ENCODE data around the gene MEPE. TPM values are rescaled to one million over a fixed set of nuclear protein-coding genes. Genes with fewer than 3 reads are reported as not detected.

Gene MEPE
- total RNA-seq, 1 experiment from 2014 or later = not detected

DNA sequence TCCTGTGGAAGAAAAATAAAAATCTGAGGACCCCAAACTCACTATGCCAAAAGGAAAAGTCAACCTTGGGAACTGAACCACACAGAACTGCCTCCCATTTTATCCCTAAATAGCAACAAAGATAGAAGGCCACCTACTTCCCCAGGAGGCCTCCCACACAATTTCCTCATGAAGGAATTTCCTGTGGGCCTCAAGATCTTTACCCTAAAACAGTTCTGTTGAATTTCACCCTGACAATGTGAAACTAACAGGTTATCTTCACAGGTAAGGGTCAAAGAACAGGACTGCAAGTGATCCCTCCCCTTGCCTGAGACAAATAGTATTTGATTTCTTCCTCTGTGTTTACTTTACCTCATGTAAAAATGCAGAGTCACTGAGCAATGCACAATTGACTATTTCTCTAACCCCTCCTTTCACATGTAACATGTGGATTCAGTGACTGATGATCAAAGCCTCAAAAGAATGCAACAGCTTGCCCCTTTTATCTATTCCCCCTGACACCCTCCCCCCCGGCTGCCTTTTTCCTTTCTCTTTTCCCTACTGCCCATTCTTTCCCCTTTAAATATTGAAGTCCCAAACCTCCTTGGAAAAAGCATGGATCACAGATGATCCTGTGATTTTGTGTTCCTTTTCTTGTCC lies 33.3 kb downstream of the MEPE start:
- peaks cover 0 to 9% of the 10 kb centered on the region in 2 experiments; a peak in 1 of 4 replicates for H3K4me1 ChIP-seq (ENCODE audit: control insufficient read depth in 1 of 2, insufficient read depth in 2 of 2, low read length in 2 of 2)
- H3K27ac ChIP-seq (ENCODE audit: low read depth, low read length) = no peak overlapping the region
- H3K9me3 ChIP-seq (ENCODE audit: control insufficient read depth in 1 of 2, insufficient read depth in 1 of 2, low read depth in 1 of 2, low read length in 2 of 2) = no peaks in the 10 kb centered on the region
- no peak overlapping the region for H2AFZ ChIP-seq (ENCODE audit: low read depth, low read length, poor library complexity, severe bottlenecking)
- no peaks in the 10 kb centered on the region for H3K36me3 ChIP-seq (ENCODE audit: control insufficient read depth in 1 of 2, insufficient read depth in 2 of 2, low read length in 2 of 2)
- CTCF ChIA-PET = no interaction called here
- TF ChIP-seq EZH2phosphoT487 (IDR thresholded peaks at IDR 0.05; ENCODE audit: borderline replicate concordance) = no peak
- TF ChIP-seq EZH2 (IDR thresholded peaks at IDR 0.05) = no peak
- TF ChIP-seq CBX3 (IDR thresholded peaks at IDR 0.05; ENCODE audit: low read depth) = no peak
- no peak overlapping the region for H3K4me3 ChIP-seq (replicated peaks in 1 of 2; ENCODE audit: low read depth in 1 of 2, low read length in 2 of 2)
- 0 out of 2 replicates have a peak, but pooled peaks cover 3% of the 10 kb centered on the region for H3K9me2 ChIP-seq (ENCODE audit: insufficient read depth)
- ATAC-seq (no peak), DNase-seq (ENCODE audit: low read depth, low spot score) (no peak)
- RAD21 ChIA-PET (ENCODE audit: low non-redundant PET in 1 of 2, low total read pairs in 2 of 2, uncharacterized antibody in 2 of 2, unreplicated experiment in 2 of 2) = interaction anchor here in 1 of 2 experiments (0.7 kb wide), 1 partner anchor 28 kb away, joined by 5 read pairs; no protein-coding TSS in a partner anchor
- no peaks in the 10 kb centered on the region for H3K79me2 ChIP-seq (ENCODE audit: insufficient read depth, low read length)
- POLR2A ChIA-PET = no interaction called here
- BruUV-seq (replicated peaks) = no TSS peak
- no peaks in the 10 kb centered on the region for H3K27me3 ChIP-seq (ENCODE audit: insufficient read depth, low read length)
- no peak overlapping the region for H3K4me2 ChIP-seq (ENCODE audit: low read length)
- H3K9ac ChIP-seq (ENCODE audit: low read length) = no peak overlapping the region
- no peaks in the 10 kb centered on the region for H4K20me1 ChIP-seq (ENCODE audit: insufficient read depth)
- intact Hi-C loops (cut with micrococcal nuclease) = no loop called here

DNA sequence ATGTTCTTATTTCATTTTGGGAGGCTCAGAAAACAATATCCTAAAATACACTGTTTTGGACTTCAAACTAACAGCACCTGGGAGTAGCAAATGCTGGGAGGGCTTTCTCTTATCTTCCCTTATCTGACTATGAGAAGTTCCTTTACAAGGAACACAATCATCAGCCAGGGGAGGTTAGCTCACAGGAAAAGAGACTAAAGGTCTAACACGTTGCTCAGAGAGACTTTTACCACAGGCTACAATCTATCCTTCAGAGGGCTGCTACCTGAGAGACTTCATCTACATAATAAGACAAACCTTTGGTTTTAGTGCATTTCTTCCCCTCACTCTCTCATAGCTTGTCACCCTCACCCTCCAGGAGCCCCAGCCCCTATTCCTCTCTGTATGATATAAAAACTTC lies 35.8 kb downstream of the MEPE start:
- no peak overlapping the region for H3K4me3 ChIP-seq (replicated peaks in 1 of 2; ENCODE audit: low read depth in 1 of 2, low read length in 2 of 2)
- H3K36me3 ChIP-seq (ENCODE audit: control insufficient read depth in 1 of 2, insufficient read depth in 2 of 2, low read length in 2 of 2) = no peaks in the 10 kb centered on the region
- H3K79me2 ChIP-seq (ENCODE audit: insufficient read depth, low read length) = no peaks in the 10 kb centered on the region
- ChIA-PET POLR2A (no interaction called here), CTCF (no interaction called here), RAD21 (ENCODE audit: low non-redundant PET in 1 of 2, low total read pairs in 2 of 2, uncharacterized antibody in 2 of 2, unreplicated experiment in 2 of 2) (no interaction called here)
- H3K27ac ChIP-seq (ENCODE audit: low read depth, low read length) = no peak overlapping the region
- DNase-seq (ENCODE audit: low read depth, low spot score) (no peak), ATAC-seq (no peak)
- TF ChIP-seq ELF1 (IDR thresholded peaks at IDR 0.05; ENCODE audit: borderline replicate concordance, low read depth) (no peak), POLR2AphosphoS5 (IDR thresholded peaks at IDR 0.05; ENCODE audit: low read depth, low read length) (no peak), POLR2A (IDR thresholded peaks at IDR 0.05; ENCODE audit: borderline replicate concordance, extremely low read depth, insufficient read depth, insufficient read length) (no peak), EZH2 (IDR thresholded peaks at IDR 0.05) (no peak), EZH2phosphoT487 (IDR thresholded peaks at IDR 0.05; ENCODE audit: borderline replicate concordance) (no peak), SIN3A (IDR thresholded peaks at IDR 0.05; ENCODE audit: low read depth) (no peak), YY1 (IDR thresholded peaks at IDR 0.05; ENCODE audit: extremely low read depth, insufficient replicate concordance, low read depth, low read length) (no peak), SP1 (IDR thresholded peaks at IDR 0.05; ENCODE audit: low read depth) (no peak), CEBPB (IDR thresholded peaks at IDR 0.05; ENCODE audit: low read depth) (no peak), ZFX (IDR thresholded peaks at IDR 0.05) (no peak), TCF7L2 (IDR thresholded peaks at IDR 0.05; ENCODE audit: borderline replicate concordance, extremely low read depth, insufficient read depth, insufficient read length) (no peak), SRF (IDR thresholded peaks at IDR 0.05; ENCODE audit: low read depth) (no peak)
- TF ChIP-seq, protein P1, sequence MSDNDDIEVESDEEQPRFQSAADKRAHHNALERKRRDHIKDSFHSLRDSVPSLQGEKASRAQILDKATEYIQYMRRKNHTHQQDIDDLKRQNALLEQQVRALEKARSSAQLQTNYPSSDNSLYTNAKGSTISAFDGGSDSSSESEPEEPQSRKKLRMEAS (IDR thresholded peaks at IDR 0.05) = no peak
- TF ChIP-seq, protein P2, sequence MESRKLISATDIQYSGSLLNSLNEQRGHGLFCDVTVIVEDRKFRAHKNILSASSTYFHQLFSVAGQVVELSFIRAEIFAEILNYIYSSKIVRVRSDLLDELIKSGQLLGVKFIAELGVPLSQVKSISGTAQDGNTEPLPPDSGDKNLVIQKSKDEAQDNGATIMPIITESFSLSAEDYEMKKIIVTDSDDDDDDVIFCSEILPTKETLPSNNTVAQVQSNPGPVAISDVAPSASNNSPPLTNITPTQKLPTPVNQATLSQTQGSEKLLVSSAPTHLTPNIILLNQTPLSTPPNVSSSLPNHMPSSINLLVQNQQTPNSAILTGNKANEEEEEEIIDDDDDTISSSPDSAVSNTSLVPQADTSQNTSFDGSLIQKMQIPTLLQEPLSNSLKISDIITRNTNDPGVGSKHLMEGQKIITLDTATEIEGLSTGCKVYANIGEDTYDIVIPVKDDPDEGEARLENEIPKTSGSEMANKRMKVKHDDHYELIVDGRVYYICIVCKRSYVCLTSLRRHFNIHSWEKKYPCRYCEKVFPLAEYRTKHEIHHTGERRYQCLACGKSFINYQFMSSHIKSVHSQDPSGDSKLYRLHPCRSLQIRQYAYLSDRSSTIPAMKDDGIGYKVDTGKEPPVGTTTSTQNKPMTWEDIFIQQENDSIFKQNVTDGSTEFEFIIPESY (IDR thresholded peaks at IDR 0.05; ENCODE audit: extremely low read depth, insufficient replicate concordance, low read length) = no peak
- TF ChIP-seq, protein P3, sequence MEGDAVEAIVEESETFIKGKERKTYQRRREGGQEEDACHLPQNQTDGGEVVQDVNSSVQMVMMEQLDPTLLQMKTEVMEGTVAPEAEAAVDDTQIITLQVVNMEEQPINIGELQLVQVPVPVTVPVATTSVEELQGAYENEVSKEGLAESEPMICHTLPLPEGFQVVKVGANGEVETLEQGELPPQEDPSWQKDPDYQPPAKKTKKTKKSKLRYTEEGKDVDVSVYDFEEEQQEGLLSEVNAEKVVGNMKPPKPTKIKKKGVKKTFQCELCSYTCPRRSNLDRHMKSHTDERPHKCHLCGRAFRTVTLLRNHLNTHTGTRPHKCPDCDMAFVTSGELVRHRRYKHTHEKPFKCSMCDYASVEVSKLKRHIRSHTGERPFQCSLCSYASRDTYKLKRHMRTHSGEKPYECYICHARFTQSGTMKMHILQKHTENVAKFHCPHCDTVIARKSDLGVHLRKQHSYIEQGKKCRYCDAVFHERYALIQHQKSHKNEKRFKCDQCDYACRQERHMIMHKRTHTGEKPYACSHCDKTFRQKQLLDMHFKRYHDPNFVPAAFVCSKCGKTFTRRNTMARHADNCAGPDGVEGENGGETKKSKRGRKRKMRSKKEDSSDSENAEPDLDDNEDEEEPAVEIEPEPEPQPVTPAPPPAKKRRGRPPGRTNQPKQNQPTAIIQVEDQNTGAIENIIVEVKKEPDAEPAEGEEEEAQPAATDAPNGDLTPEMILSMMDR (IDR thresholded peaks at IDR 0.05 in 2 of 3, conservative IDR thresholded peaks at IDR 0.05 in 1 of 3; ENCODE audit: borderline replicate concordance in 1 of 3, insufficient read depth in 1 of 3, low read depth in 2 of 3, low read length in 2 of 3) = no peak
- no peaks in the 10 kb centered on the region for H3K9me3 ChIP-seq (ENCODE audit: control insufficient read depth in 1 of 2, insufficient read depth in 1 of 2, low read depth in 1 of 2, low read length in 2 of 2)
- no peak overlapping the region for H3K9ac ChIP-seq (ENCODE audit: low read length)
- H2AFZ ChIP-seq (ENCODE audit: low read depth, low read length, poor library complexity, severe bottlenecking) = no peak overlapping the region
- no peak overlapping the region for H3K4me2 ChIP-seq (ENCODE audit: low read length)
- intact Hi-C loops (cut with micrococcal nuclease) = no loop called here
- BruUV-seq (replicated peaks) = no TSS peak
- H3K9me2 ChIP-seq (ENCODE audit: insufficient read depth) = no peaks in the 10 kb centered on the region
- peaks cover 0 to 9% of the 10 kb centered on the region in 2 experiments; a peak in 1 of 4 replicates for H3K4me1 ChIP-seq (ENCODE audit: control insufficient read depth in 1 of 2, insufficient read depth in 2 of 2, low read length in 2 of 2)
- H4K20me1 ChIP-seq (ENCODE audit: insufficient read depth) = no peaks in the 10 kb centered on the region
- no peaks in the 10 kb centered on the region for H3K27me3 ChIP-seq (ENCODE audit: insufficient read depth, low read length)
